NCI-H2227 treated with DMSO at 0.1 percent for 48 hours (cell line): ENCODE data around the gene CST7.

Source experiments
- DNase-seq: peaks from one replicate; lab custom pipeline; 2025; lab: John Stamatoyannopoulos, UW

Gene CST7

DNA sequence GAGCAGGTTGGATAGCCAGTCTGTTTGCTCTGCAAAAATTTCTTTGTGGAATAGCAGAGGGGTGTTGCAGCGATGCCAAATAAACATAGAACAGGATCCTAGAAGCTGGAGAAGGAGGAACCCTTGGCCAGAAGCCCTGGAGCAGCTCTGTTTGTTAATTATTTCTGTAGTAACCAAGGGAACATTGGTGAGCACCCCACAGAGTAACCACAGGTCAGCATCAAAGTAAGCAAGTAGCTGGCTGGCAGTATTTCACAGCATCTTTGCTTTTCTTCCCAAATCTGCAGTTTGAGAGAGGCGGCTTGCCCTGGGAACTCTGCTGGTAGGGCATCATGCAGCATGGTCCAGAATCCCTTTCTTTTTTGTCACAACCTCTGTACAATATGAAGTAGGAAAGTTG, 56.2 kb downstream of the CST7 start:
- no peak for DNase-seq

DNA sequence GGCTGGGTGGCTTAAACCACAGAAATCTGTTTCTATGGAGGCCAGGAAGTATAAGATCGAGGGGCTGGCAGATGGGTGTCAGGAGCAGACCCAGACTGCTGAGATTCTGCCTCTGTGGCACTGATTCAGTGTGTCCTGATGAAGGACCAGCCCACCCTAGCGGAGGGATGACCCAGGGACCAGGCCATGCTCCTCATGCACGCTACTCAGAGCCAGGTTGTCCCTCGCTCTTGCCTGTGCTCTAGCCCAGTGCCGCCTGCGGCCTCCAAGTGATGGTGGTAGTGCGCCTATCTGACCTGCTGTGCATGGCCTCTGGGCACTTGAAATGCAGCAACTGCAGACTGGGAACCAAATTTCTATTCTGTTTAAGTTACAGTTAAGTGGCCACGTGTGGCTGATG, 56.6 kb downstream of the CST7 start:
- DNase-seq, result no peak

DNA sequence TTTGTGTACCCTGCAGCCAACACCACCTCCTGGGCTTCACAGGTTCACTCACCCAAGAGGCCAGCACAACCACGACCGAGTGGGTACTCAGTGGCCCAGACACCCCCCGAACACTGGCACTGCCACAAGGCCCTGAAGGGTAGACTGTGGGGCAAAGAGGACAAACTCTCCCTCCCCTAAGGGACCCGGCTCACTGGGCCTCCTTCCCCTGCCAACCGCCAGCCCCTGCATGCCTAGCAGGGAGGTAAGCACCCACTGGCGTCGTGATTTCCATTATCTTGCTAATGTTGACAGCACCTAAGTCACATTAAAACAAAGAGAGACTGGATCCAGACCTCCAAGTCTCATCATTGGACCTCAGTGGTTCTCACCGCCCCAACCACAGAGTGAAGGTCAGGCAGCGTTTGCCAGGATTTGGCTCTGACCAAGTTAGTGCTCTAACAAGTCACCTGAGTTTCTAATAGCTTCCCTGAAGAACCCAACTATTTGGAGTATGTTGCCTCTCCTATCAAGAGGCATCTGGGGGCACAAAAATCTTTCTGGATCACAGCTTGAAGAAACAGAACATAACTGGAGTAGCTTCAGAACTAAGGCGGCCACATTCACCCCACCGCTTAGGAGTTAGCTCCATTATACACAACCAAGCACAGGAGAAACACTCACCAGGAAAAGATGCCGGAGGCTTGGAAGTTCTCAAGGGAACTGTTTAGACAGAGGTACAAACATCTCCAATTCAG, 57.5 kb downstream of the CST7 start:
- no peak for DNase-seq

DNA sequence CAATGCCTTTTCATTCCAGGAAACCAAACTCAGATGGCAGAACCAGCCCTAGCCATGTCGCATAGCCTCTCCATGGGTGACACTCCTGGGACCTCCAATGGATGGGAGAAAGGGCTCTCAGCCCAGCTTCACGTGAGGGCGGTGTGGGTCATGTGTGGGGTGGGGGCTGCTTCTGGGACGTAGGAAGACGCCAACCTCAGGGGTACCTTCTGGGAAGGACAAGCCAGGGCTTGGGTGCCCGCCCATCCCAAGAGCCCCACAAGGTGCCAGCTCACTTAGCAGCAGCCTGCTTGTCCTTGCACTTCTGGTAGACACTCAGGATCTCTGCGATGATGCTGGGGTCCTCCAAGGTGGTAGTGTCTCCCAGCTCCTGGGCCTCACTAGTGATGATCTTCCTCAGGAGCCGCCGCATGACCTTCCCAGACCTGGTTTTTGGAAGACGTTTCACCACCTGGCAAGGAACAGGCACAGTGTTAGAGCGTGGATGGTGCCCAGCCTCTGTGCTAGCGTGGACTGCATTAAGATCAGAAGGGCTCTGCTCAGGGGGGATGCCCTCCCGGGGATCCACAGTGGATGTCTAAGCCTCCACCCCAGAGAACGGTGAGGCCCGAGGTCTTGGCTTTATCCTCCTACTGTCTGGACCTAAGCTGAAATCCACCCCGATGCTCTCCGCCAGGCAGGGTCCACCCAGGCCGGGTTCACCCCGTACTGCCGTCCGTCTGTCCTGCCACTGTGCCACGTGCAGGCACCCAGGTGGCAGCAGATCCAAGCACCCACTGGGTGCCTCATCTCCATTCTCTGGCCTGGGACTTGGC, 58.6 kb downstream of the CST7 start:
- DNase-seq, result no peak

DNA sequence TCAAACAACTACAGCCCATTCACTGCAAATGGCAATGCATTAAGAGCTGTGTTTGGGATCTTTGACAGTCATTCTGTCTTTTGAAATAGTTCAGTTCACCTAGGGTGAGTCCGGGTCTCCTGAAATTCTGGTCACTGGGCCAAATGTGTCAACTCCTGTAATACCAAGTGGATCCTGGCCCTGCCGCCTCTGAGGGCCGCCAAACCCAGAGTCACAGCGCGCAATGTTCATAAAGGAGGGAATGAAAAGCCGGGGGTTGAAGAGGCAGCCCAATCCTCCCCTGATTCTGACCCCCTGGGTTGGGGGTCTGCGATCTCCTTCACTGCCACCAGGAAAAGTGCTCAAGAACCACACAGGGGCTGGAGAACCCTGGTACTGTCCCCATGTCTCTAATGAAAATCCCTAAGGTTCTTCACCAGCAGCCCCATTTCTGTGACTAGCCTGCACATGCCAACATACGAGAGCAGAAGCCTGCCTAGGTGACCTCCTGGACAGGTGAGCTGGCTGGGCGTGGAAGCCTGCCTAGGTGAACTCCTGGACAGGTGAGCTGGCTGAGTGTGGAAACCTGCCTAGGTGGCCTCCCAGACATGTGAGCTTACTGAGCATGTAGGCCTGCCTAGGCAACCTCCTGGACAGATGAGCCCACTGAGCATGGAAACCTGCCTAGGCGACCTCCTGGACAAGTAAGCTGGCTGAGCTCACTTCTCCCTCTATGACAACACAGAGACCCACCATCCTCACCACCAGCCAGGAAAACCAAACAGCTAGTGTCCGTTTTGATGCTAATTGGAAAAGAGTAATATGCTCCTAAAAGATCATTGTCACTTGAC, 59.5 kb downstream of the CST7 start:
- DNase-seq, result no peak
